Hematopoietic multipotent progenitor cell treated with erythropoietin and hydrocortisone succinate and interleukin-3 and kit ligand, for 8 days (in vitro differentiated cells): ENCODE results near the gene PDE5A.
A peak's percentile ranks its signal among the peaks of the same experiment; 100 is the strongest.
"Not testable (repeated sequence)": the region's sequence is repeated elsewhere in the genome, so short reads cannot be mapped to it uniquely, and the experiment has no call there.

Source experiments
- DNase-seq: peaks from one replicate; pipeline ENCODE4 v3.0.0-alpha.2; 2015

Gene PDE5A

GRCh38 chr4:119469039-119469438, 159.6 kb downstream of the PDE5A start:
- DNase-seq: not testable (repeated sequence)

- DNase-seq: peak; percentile 31
These were observed 165.9 kb downstream of the PDE5A start for GRCh38 chr4:119462733-119463132.

- DNase-seq: not testable (repeated sequence)
These were observed 172.9 kb downstream of the PDE5A start for GRCh38 chr4:119455734-119456133.

- DNase-seq: peak; percentile 94
These were observed 173.9 kb downstream of the PDE5A start for GRCh38 chr4:119454491-119455270.

GRCh38 chr4:119454151-119454490, 174.5 kb downstream of the PDE5A start:
- DNase-seq: not testable (repeated sequence)

GRCh38 chr4:119453286-119453685, 175.3 kb downstream of the PDE5A start:
- DNase-seq: not testable (repeated sequence)

GRCh38 chr4:119449851-119450250, 178.8 kb downstream of the PDE5A start:
- DNase-seq: not testable (repeated sequence)
